ENCODE measurements around the gene INPP5A.

The INPP5A gene

DNA sequence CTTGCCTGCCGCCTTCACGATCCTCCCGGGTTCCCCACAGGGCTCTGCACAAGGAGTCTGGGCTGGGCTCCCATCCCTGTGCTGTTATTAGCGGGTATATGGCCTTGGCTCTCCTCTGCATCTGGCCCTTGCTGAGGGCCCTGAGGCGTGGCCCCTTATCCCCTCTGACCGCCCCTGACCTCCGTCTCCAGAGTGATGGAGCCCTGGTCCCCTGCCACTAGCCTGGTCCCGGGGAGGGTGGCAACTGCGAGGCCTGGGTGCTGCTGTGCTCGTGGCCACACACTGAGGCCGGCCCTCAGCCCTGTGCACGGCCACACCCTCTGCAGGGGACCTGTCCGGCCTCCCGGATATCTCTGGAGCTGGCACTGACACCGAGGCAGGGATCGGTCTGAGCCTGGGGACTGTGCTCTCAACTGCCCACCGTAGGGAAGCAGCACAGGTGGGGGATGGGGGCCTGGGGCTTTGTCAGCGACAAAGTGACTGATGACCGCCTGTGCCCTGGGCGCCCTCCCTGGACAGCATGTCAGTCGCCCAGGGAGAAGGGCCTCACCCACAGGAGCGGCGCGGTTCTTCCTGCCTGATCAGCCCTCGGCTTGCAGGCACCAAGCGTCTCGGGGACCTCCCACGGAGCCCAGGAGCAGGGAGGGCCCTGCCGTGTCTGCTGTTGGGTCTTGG is 176.0 kb downstream of the INPP5A start:
- Mint-ChIP-seq H3K4me1 (no peaks in the 10 kb centered on the region), H3K9me3 (peaks cover 2% of the 10 kb centered on the region), H3K4me3 (no peak overlapping the region), H3K36me3 (ENCODE audit: low read depth) (peaks cover 38% of the 10 kb centered on the region), H3K27me3 (ENCODE audit: low read depth) (peaks cover 29% of the 10 kb centered on the region), H3K27ac (no peak overlapping the region)
- TF ChIP-seq, protein P1, sequence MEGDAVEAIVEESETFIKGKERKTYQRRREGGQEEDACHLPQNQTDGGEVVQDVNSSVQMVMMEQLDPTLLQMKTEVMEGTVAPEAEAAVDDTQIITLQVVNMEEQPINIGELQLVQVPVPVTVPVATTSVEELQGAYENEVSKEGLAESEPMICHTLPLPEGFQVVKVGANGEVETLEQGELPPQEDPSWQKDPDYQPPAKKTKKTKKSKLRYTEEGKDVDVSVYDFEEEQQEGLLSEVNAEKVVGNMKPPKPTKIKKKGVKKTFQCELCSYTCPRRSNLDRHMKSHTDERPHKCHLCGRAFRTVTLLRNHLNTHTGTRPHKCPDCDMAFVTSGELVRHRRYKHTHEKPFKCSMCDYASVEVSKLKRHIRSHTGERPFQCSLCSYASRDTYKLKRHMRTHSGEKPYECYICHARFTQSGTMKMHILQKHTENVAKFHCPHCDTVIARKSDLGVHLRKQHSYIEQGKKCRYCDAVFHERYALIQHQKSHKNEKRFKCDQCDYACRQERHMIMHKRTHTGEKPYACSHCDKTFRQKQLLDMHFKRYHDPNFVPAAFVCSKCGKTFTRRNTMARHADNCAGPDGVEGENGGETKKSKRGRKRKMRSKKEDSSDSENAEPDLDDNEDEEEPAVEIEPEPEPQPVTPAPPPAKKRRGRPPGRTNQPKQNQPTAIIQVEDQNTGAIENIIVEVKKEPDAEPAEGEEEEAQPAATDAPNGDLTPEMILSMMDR (IDR thresholded peaks at IDR 0.05; ENCODE audit: unreplicated experiment in 3 of 3): no peak

DNA sequence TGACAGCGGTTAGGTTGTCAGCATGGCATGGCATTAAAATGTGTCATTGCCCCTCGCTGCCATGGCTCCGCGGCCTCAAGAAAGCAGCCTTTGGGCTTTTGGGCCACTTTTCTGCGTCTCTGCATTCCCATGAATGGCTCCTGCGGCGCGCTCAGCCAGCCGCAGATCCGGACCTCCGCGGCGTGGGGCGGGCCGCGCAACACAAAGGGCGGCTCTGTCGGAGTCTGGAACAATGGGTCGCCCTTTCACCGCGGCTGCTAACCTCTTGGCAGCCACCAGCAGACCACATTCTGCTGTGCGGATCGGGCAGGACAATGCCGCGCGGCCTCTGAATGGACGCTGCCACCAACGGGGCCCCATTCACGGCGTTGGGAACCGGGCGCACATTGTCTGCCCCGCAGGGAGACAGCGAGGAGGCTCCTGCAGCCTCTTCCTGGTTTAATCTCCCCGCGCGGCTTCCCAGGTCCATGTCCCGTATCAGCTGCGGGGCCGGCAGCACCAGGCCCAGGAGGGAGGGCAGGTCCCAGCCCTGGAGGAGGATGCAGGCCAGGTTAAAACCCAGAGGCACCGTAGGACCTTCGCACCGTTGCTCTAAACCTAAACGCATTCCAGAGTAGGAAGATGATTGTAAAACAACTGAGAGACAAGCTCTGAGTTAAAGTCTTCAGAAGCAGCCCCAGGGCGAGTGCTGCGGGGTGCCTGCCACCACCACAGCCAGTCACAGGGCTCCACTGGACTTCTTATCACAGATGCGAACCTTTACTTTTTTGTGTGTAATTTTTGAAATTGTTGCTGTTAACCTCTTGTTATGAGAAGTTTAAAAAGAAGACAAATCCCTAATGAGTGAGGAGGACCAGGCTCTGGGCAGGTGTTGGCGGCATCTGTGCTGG is 176.8 kb downstream of the INPP5A start:
- Mint-ChIP-seq H3K36me3 (ENCODE audit: low read depth) (peaks cover 34% of the 10 kb centered on the region), H3K27ac (no peak overlapping the region), H3K4me3 (no peak overlapping the region), H3K9me3 (peaks cover 2% of the 10 kb centered on the region), H3K27me3 (ENCODE audit: low read depth) (peaks cover 29% of the 10 kb centered on the region), H3K4me1 (no peaks in the 10 kb centered on the region)
- TF ChIP-seq, protein P1 (IDR thresholded peaks at IDR 0.05; ENCODE audit: unreplicated experiment in 3 of 3): no peak

DNA sequence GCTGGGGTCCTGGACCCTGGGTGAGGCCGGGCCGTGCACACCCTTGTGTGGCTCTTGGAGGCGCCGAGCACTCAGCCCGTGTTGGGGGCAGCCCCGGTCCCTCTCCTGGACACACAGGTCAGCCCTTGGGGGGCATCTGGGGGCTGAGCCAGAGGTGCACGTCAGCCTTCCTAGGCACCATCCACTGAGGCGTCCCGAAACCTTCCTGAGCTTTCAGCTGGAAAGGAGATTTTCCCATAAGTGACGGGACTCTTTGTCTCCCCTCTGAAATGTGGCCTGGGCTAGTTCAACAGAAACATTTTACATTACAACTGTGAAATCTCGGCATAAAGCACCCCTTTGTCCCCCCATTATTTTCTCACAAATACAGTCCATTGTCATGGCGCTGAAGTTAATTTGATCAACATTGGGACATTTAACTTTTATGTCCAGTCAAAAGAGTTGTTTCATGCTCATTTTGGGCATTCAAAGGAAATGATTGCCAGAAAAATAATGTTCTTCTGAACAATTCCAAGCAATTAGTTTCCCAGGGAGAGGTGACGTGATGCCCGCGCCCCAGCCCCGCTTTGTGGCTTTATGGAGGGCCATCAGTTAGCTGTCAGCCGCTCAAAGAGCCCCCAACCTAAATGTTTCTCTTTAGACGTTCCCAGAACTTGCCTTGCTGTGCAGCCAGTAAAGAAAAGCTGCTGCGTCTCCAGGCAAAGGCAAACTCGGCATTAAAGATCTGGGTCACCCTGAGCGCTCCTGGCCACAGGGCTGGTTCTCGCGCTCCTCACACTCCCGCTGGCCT is 177.6 kb downstream of the INPP5A start:
- TF ChIP-seq, protein P1 (IDR thresholded peaks at IDR 0.05; ENCODE audit: unreplicated experiment in 3 of 3): no peak
- Mint-ChIP-seq H3K4me1 (no peaks in the 10 kb centered on the region), H3K27ac (no peak overlapping the region), H3K9me3 (peaks cover 2% of the 10 kb centered on the region), H3K4me3 (no peak overlapping the region), H3K27me3 (ENCODE audit: low read depth) (peaks cover 26% of the 10 kb centered on the region), H3K36me3 (ENCODE audit: low read depth) (peaks cover 28% of the 10 kb centered on the region)

DNA sequence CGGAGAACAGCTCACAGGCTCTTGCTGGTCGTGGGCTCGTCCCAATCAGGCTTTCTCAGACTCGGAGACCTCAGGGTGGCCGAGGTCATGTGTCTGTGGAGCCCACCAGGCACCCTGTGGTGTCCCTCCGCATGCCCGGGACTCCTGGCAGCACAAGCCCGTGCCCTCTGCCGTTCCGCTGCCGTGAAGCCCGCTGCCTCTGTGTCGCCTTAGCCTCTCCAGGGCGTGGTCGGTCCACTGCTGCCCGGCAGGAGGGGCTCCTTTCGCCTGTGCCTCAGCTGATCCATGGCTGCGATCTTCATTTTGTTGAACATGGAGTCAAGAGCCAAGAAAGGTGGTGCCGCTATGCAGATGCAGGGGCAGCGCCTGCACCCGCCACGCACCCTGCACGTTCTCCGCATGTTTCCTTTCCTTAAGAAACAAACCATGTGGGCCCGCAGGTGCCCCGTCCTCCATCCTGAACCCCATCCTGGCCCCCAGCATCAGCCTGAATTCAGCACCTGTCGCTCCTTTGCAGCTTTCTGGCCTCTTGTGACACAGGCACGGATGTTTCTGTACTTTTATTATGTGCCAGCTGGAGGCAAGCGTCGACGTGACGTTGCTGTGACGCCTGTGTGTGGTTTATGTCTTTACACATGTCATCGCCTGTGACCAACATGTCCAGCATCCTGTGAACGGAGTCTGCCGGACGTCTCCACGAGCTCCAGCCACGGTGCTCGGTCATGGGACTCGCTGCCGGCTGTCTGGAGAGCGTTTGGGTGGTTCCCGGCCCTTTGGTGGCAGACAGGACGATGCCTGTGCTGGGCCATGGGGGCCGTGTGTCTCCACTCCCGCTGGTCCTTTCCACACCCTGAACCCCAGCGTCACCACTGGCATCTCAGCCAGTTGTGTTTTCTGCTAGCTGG is 178.4 kb downstream of the INPP5A start:
- Mint-ChIP-seq H3K36me3 (ENCODE audit: low read depth) (peaks cover 20% of the 10 kb centered on the region), H3K9me3 (peaks cover 2% of the 10 kb centered on the region), H3K27me3 (ENCODE audit: low read depth) (peaks cover 22% of the 10 kb centered on the region), H3K4me1 (no peaks in the 10 kb centered on the region), H3K27ac (no peak overlapping the region), H3K4me3 (no peak overlapping the region)
- TF ChIP-seq, protein P1 (IDR thresholded peaks at IDR 0.05; ENCODE audit: unreplicated experiment in 3 of 3): no peak

Data from nephron (organoid).